KOPT-K1 (cell line): Measurements from ENCODE around the gene TRAPPC4.
"Not testable (repeated sequence)": the region's sequence is repeated elsewhere in the genome, so short reads cannot be mapped to it uniquely, and the experiment has no call there.

Experiments used
- H3K27ac ChIP-seq: fragments of 200-600 bp; sonication (generic); 2 replicates; pipeline ENCODE4 v1.5.1; 2016; ENCODE audit warnings: antibody characterized with exemption, mild to moderate bottlenecking, low read depth, low read length; ENCODE audit not compliant: poor library complexity, severe bottlenecking
- H3K36me3 ChIP-seq: fragments of 200-600 bp; sonication (generic); 2 replicates; pipeline ENCODE4 v1.5.1; 2017; ENCODE audit warnings: antibody characterized with exemption, mild to moderate bottlenecking, low read length, moderate library complexity; ENCODE audit not compliant: insufficient read depth
- H3K9me3 ChIP-seq: fragments of 200-600 bp; sonication (generic); 2 replicates; pipeline ENCODE4 v1.5.1; 2017; ENCODE audit warnings: antibody characterized with exemption, low read length, mild to moderate bottlenecking; ENCODE audit not compliant: insufficient read depth, poor library complexity, severe bottlenecking

TRAPPC4 gene

GRCh38 chr11:119025541-119025940, 7.0 kb downstream of the TRAPPC4 start:
- peaks cover 77% of the 10 kb centered on the region for H3K36me3 ChIP-seq
- no peak overlapping the region for H3K27ac ChIP-seq
- no peaks in the 10 kb centered on the region for H3K9me3 ChIP-seq

GRCh38 chr11:119025978-119026766, 7.6 kb downstream of the TRAPPC4 start:
- Histone ChIP-seq H3K9me3 (no peaks in the 10 kb centered on the region), H3K27ac (no peak overlapping the region), H3K36me3 (peaks cover 71% of the 10 kb centered on the region)

DNA sequence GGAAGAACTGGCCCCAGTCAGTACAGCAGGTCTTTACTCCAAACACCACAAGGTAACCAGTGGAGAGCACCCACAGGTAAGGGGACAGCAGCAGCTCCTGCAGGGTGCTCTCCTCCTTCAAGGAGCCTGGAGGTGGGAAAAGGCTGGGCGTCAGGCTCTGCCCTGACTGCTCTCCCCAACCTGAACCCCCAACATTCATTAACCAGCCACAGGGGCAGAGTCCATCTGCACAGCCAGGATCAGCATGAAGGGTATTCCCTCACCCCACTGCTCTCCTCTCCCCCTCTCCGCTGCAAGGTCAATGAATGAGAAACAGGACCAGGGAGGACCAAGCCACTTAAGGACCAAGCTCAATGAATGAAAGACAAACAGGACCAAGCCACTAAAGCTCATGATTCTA, 8.4 kb downstream of the TRAPPC4 start:
- H3K36me3 ChIP-seq, result peaks cover 63% of the 10 kb centered on the region
- no peak overlapping the region for H3K27ac ChIP-seq

DNA sequence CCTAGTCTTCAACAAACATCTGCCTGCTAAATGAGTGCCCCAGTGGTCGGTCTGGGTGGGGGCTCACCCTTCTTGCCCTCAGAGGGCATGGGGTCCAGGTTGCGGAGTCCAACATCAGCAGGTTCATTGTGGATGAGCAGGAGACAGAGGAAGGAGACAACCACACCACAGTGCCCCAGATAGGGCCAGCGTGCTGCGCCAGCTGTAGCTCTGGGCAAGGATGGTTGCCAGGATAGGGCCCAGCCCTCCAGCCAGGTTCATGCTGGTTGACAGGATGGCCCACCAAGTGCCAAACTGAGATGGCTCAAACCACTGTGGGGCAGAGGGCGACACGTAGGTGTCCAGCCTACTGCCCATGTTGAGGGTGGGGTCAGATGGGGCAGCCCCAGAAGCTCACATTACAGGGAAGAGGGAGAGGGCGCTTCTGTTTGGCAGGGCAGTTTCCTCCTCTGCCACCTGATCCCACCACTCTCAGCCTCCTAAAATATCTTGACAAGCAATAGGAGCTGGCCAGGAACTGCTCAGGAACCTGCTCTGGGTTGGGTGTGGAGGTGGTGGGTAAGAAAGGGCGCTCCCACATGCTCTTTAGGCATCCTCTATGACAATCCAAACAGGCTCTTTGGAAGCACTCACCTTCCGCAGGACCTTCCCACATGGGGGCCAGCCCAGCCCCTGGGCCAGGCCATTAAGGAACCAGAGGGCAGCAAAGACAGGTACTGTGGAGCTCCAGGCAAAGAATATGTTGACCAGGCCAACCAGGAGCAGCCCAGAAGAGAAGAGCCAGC, 9.2 kb downstream of the TRAPPC4 start:
- peaks cover 55% of the 10 kb centered on the region for H3K36me3 ChIP-seq
- H3K9me3 ChIP-seq, result no peaks in the 10 kb centered on the region
- H3K27ac ChIP-seq, result no peak overlapping the region

More for the DNA sequence above, 8.4 kb downstream of the TRAPPC4 start:
- H3K9me3 ChIP-seq, result no peaks in the 10 kb centered on the region

GRCh38 chr11:119028346-119029068, 9.9 kb downstream of the TRAPPC4 start:
- Histone ChIP-seq H3K9me3 (no peaks in the 10 kb centered on the region), H3K36me3 (peaks cover 47% of the 10 kb centered on the region), H3K27ac (no peak overlapping the region)

GRCh38 chr11:119029069-119029339, 10.4 kb downstream of the TRAPPC4 start:
- Histone ChIP-seq H3K36me3 (peaks cover 42% of the 10 kb centered on the region), H3K27ac (no peak overlapping the region), H3K9me3 (no peaks in the 10 kb centered on the region)

DNA sequence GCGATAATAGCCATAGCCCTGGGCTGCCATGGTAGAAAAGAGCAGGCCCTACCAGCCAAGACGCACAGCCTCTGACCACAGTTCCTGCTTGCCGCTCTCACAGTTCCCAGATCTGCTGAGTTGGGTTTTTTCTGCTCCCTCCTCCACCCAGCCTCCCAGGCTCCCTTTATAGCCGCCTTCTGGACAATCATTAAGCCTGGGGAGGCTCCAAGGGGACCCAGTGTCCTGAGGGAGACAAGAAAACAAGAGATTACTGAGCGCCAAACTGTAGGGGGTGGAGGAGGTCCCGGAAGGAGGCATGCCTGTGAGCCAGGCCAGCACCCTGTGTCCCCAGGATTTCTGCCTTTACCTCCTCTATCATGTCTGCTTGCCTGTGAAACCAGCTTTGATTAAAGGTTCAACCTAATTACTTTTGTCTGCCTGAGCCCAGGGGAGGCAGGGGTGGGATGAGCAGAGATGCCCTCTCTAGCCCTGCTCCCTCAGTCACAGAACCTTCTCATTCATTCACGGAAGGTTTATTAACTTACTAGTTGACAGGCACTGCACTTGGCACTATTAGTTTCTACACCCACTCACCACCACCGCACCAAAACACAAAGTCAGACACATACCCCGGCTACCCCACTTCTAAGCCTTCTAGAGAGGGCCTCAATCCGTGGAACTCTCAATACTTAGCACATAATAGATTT, 10.9 kb downstream of the TRAPPC4 start:
- H3K9me3 ChIP-seq, result no peaks in the 10 kb centered on the region
- peaks cover 38% of the 10 kb centered on the region for H3K36me3 ChIP-seq
- peak overlapping the region; percentile 56 for H3K27ac ChIP-seq

- peaks cover 33% of the 10 kb centered on the region for H3K36me3 ChIP-seq
- no peaks in the 10 kb centered on the region for H3K9me3 ChIP-seq
- peak overlapping the region; percentile 56 for H3K27ac ChIP-seq
Observed at GRCh38 chr11:119030029-119030328, 11.4 kb downstream of the TRAPPC4 start.

- H3K9me3 ChIP-seq, result no peaks in the 10 kb centered on the region
- peak within 1 kb of the TSS; percentile 56 for H3K27ac ChIP-seq
- peaks cover 28% of the 10 kb centered on the region for H3K36me3 ChIP-seq
Observed at GRCh38 chr11:119030329-119031047, 11.9 kb downstream of the TRAPPC4 start, which contains the start of gene SLC37A4. Gene SLC37A4, minus strand, starts transcription at chr11:119030877.

- Histone ChIP-seq H3K36me3 (peaks cover 14% of the 10 kb centered on the region), H3K9me3 (no peaks in the 10 kb centered on the region), H3K27ac (no peak overlapping the region)
Observed at GRCh38 chr11:119031912-119032280, 13.3 kb downstream of the TRAPPC4 start.

GRCh38 chr11:119033421-119033820, 14.9 kb downstream of the TRAPPC4 start:
- H3K9me3 ChIP-seq, H3K36me3 ChIP-seq, H3K27ac ChIP-seq: not testable (repeated sequence)

DNA sequence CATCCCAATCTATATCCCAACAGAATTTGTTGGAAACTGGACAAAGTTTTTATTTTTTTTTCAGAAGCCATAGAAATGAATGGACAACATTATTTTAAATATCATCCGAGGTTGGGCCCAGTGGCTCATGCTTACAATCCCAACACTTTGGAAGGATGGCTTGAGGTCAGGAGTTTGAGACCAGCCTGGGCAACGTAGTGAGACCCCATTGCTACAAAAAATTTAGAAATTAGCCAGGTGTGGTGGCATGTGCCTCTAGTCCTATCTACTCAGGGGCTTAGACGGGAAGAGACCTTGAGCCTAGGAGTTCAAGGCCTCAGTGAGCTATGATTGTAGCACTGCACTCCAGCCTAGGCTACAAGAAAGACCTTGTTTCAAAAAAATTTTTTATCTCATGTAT, 16.2 kb downstream of the TRAPPC4 start:
- H3K9me3 ChIP-seq, result no peaks in the 10 kb centered on the region
- H3K27ac ChIP-seq, result no peak overlapping the region

GRCh38 chr11:119038884-119039283, 20.3 kb downstream of the TRAPPC4 start:
- Histone ChIP-seq H3K36me3 (no peaks in the 10 kb centered on the region), H3K27ac (no peak overlapping the region), H3K9me3 (no peaks in the 10 kb centered on the region)

More for the DNA sequence above, 16.2 kb downstream of the TRAPPC4 start:
- H3K36me3 ChIP-seq, result no peaks in the 10 kb centered on the region

- H3K27ac ChIP-seq, H3K9me3 ChIP-seq: not testable (repeated sequence)
Observed at GRCh38 chr11:119039471-119039870, 20.9 kb downstream of the TRAPPC4 start.

More at GRCh38 chr11:119039471-119039870, 20.9 kb downstream of the TRAPPC4 start:
- not testable (repeated sequence) for H3K36me3 ChIP-seq
